Astrocyte of the cerebellum (primary cell): ENCODE results near the gene CUBN.

ENCODE experiments used
- DNase-seq: peaks from one replicate; pipeline ENCODE4 v3.0.0-alpha.2; 2011; ENCODE audit warnings: low read depth
- H3K4me3 ChIP-seq: 2 replicates; pipeline ENCODE4 v1.5.1; 2011; ENCODE audit warnings: mild to moderate bottlenecking, low read depth, low read length, moderate library complexity
- CTCF ChIP-seq: IDR thresholded peaks from 2 replicates; pipeline ENCODE4 v1.5.1; 2012; ENCODE audit warnings: low read length, low read depth, moderate library complexity, mild to moderate bottlenecking; ENCODE audit errors: missing control alignments
- in situ Hi-C: cut with HindIII; loops from 2 replicates; pipeline ENCODE4 v1.10.0; 2017; ENCODE audit warnings: low sequenced_read_pairs

CUBN gene

DNA sequence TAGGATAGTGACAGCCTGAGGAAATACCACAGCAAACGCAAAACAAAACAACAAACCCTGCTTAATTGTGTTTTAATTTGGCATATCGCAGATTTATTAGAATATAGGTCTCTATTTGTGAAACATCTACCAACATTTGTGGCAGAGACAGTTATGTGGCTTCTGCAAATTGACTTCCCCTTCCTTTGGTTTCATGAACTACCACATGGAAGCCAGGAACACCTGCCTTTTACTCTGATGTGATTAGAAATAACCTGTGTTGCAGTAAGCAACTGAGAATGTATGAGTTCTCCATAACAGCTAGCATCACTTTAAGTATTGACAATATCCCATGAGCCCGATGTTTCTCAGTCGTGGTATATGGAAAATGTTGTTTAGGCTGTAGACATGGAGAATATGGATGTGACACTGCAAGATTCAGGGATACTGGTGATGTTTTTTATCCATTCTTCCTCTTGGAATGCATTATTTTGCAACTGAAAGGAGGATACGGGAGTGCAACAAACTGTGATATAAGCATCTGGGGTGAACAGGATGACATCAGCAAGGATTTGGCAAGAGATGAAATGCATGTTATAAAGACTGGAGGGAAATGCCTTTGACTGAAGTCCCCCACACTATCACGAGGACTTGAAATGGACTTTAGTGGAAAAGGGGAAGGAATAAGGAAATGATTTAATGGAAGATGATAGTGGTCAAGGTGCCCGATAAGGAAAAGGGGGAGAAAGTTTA lies 95.9 kb downstream of the CUBN start:
- in situ Hi-C loops: no loop called here
- DNase-seq: no peak

DNA sequence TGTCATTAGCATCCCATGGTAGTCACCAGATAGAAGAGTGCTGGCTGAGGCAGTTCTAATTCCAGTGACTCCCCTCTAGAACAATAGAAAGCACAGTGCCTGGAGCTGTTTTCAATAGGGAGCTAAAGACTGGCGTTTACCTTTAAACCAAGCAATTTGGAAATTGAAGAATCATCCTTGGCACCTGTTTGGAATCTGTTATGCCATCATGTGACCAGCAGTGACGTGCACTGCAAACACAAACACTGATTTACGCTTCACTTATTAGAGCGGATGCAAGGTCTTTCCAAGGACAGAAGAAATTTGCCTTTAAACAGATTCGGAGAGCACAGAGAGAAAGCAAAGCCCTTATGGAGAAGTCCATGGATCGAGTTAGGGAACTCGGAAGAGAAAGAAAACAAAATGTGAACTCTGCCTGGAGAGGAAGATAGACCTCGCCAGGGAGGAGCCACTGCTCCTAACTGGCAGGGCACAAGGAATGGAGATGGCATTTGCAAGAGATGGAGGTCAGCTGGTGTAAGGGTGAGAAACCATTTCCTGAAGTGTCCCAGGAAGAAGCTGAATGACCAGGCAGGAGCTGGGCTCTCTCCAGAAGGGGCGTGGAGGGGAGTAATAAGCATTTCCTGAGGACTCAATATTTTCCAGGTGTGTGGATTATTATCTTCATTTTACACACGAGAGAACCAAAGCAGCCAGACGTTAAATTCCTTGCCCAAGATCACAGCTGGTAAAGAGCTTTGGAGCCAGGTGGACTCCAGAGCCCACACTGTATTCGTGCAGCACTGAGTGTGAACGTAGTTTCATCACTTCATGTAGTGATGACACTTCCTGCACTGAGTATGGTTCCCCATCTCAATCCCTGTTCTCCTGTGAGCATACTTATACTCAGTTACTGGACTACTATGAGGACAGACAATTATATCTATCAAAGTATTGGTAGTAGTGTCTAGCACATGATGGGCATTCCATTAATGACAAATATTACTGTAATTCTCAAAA lies 97.7 kb downstream of the CUBN start:
- in situ Hi-C loops: no loop called here
- TF ChIP-seq CTCF: no peak
- H3K4me3 ChIP-seq: no peak overlapping the region
- no peak for DNase-seq

More for the DNA sequence above, 95.9 kb downstream of the CUBN start:
- no peak for TF ChIP-seq CTCF
- H3K4me3 ChIP-seq: no peak overlapping the region

DNA sequence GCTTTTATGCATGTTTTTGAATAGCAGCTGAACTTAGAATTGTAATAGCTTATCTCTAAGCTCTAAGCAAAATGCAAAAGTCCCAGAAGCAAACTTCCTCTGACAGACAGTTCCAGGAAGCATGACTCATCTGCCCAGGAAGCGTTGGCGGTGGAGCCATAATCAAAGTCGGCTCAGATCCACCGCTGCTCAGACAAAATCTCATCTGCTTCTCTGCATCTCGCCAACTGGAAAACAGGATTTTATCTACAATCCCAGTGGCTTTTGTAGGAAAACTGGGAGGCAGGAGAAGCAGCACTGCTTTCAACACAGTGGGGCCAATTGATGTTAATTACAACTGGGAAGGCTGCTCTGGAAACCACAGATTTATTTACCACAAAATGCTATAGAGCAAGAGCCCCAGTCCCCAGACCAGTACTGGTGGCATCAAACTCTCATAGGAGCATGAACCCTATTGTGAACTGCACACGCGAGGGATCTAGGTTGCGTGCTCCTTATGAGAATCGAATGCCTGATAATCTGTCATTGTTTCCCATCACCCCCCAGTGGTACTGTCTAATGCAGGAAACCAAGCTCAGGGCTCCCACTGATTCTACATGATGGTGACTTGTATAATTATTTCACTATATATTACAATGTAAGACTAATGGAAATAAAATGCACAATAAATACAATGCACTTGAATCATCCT lies 99.9 kb downstream of the CUBN start:
- no peak for TF ChIP-seq CTCF
- in situ Hi-C loops: no loop called here
- no peak overlapping the region for H3K4me3 ChIP-seq
- peak; percentile 67 for DNase-seq

DNA sequence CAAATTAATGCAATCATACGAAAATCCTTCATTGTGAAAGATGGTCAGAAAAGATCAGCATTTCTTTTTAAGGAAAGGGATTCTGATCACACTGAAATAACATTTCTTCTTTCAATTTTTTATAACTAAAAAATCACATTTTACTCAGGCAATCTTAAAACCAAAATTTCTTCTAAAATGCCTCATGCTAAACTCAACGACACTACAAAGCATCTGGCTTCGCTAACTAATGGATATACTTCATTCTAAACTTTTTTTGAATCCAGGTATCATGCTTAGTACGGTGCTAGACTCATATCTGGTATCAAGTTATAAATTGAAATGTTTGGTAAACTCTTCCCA lies 100.4 kb downstream of the CUBN start:
- no peak for DNase-seq
- no peak for TF ChIP-seq CTCF
- in situ Hi-C loops: no loop called here
- H3K4me3 ChIP-seq: no peak overlapping the region

DNA sequence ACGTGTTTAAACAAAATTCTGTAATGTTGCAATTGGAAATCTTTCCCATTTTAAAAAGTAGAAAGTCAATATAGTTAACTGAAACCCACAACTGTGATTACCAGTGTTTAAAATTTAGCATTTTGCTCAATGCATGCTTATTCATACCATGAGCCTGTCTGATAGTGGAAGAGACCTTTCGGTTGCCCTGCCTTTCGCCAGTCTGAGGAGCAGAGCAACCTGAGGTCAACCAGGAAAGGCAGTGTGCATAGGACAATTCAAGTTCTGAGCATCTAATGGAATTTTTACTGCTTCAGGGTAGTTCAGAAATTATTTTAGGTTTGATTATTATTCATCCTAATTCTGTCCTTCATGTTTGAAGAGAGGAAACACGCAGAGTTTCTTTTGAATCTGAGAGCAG lies 100.8 kb downstream of the CUBN start:
- in situ Hi-C loops: no loop called here
- no peak overlapping the region for H3K4me3 ChIP-seq
- no peak for DNase-seq
- TF ChIP-seq CTCF: no peak
